ENCODE measurements around the gene SSBP1. TPM values are rescaled to one million over a fixed set of nuclear protein-coding genes. Genes with fewer than 3 reads are reported as not detected.

Gene SSBP1
- polyA plus RNA-seq, 3 donors: 66.9 to 197 (median 184) TPM

GRCh38 chr7:141752634-141753033 is 14.5 kb downstream of the SSBP1 start:
- H3K4me1 ChIP-seq (ENCODE audit: control insufficient read depth in 1 of 2, insufficient read depth in 2 of 2, low read length in 2 of 2): no peaks in the 10 kb centered on the region
- H3K36me3 ChIP-seq (replicated peaks in 1 of 2; ENCODE audit: control insufficient read depth in 1 of 2, insufficient read depth in 2 of 2, low read length in 2 of 2): peaks cover 66 to 93% of the 10 kb centered on the region in 2 donors
- no peak overlapping the region for H3K27ac Mint-ChIP-seq
- H3K27me3 ChIP-seq (ENCODE audit: control insufficient read depth in 2 of 2, insufficient read depth in 2 of 2, low read length in 2 of 2): no peaks in the 10 kb centered on the region
- H2AFZ ChIP-seq (ENCODE audit: insufficient read depth, low read depth, low read length, poor library complexity, severe bottlenecking): no peak overlapping the region
- H3K4me3 Mint-ChIP-seq: no peak overlapping the region
- intact Hi-C loops (cut with micrococcal nuclease): loop anchor here in 1 of 2 donors (5.0 kb wide), 1 partner anchor 435 kb away; no protein-coding TSS in a partner anchor
- no peak overlapping the region for H3K4me2 ChIP-seq (replicated peaks; ENCODE audit: extremely low read depth, low read length, poor library complexity, severe bottlenecking)
- H4K20me1 ChIP-seq (ENCODE audit: insufficient read depth, low read length): no peaks in the 10 kb centered on the region
- WGBS (ENCODE audit: insufficient coverage): 97% methylated on average over 10 of the region's 13 CpGs
- no peak overlapping the region for H3K9ac ChIP-seq (ENCODE audit: insufficient read depth, low read length, poor library complexity, severe bottlenecking)
- no peaks in the 10 kb centered on the region for H3K27me3 Mint-ChIP-seq (ENCODE audit: low read depth in 3 of 3)
- peak; percentile 37 for TF ChIP-seq CTCF (IDR thresholded peaks at IDR 0.05)
- H3K36me3 Mint-ChIP-seq: peaks cover 76 to 87% of the 10 kb centered on the region in 2 donors
- H3K9me3 Mint-ChIP-seq: peaks cover 19 to 30% (median 25%) of the 10 kb centered on the region in 7 donors
- DNase-seq: no peak
- no peaks in the 10 kb centered on the region for H3K4me1 Mint-ChIP-seq
- no peak overlapping the region for H3K4me3 ChIP-seq (replicated peaks in 1 of 3; ENCODE audit: low read depth in 2 of 3, low read length in 3 of 3)
- no peak overlapping the region for H3K27ac ChIP-seq (ENCODE audit: low read depth in 1 of 2, low read length in 2 of 2)
- no peaks in the 10 kb centered on the region for H3K79me2 ChIP-seq (ENCODE audit: insufficient read depth, low read length)
- peaks cover 17 to 36% of the 10 kb centered on the region in 2 donors for H3K9me3 ChIP-seq (replicated peaks in 1 of 2; ENCODE audit: control insufficient read depth in 1 of 2, insufficient read depth in 1 of 2, low read length in 2 of 2)

DNA sequence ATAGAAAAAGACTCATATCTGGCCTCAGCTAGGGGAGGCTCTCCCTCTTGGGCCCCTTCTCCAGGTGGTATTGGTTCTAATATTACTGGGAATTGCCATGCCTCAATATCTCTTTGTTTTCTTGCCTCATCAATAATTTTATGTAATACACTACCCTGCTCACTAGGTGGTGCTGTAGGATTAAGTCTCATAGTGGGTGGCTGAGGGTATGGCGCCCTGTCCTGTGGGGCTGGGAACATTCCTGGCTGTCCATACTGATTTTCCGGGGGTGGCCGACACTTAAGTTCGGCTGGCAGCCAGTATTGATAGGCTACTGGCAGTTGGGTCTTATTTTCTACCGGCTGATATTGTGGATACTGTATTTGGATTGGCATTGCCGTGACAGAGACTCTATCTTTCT is 16.8 kb downstream of the SSBP1 start:
- Histone ChIP-seq H3K36me3 (replicated peaks in 1 of 2; ENCODE audit: control insufficient read depth in 1 of 2, insufficient read depth in 2 of 2, low read length in 2 of 2) (peaks cover 60 to 90% of the 10 kb centered on the region in 2 donors), H3K27ac (ENCODE audit: low read depth in 1 of 2, low read length in 2 of 2) (no peak overlapping the region), H3K9ac (ENCODE audit: insufficient read depth, low read length, poor library complexity, severe bottlenecking) (no peak overlapping the region), H2AFZ (ENCODE audit: insufficient read depth, low read depth, low read length, poor library complexity, severe bottlenecking) (no peak overlapping the region), H3K27me3 (ENCODE audit: control insufficient read depth in 2 of 2, insufficient read depth in 2 of 2, low read length in 2 of 2) (no peaks in the 10 kb centered on the region), H3K4me2 (replicated peaks; ENCODE audit: extremely low read depth, low read length, poor library complexity, severe bottlenecking) (no peak overlapping the region), H3K9me3 (replicated peaks in 1 of 2; ENCODE audit: control insufficient read depth in 1 of 2, insufficient read depth in 1 of 2, low read length in 2 of 2) (peaks cover 17 to 33% of the 10 kb centered on the region in 2 donors), H4K20me1 (ENCODE audit: insufficient read depth, low read length) (no peaks in the 10 kb centered on the region), H3K4me1 (ENCODE audit: control insufficient read depth in 1 of 2, insufficient read depth in 2 of 2, low read length in 2 of 2) (no peaks in the 10 kb centered on the region), H3K79me2 (ENCODE audit: insufficient read depth, low read length) (no peaks in the 10 kb centered on the region), H3K4me3 (replicated peaks in 1 of 3; ENCODE audit: low read depth in 2 of 3, low read length in 3 of 3) (no peak overlapping the region)
- DNase-seq: peak; percentile 6 to 39 (median 37)
- intact Hi-C loops (cut with micrococcal nuclease): loop anchor here in 1 of 2 donors (5.0 kb wide), 1 partner anchor 432 kb away; no protein-coding TSS in a partner anchor
- TF ChIP-seq CTCF (IDR thresholded peaks at IDR 0.05): peak; percentile 73
- Mint-ChIP-seq H3K4me3 (no peak overlapping the region), H3K4me1 (no peaks in the 10 kb centered on the region), H3K9me3 (peaks cover 19 to 28% (median 25%) of the 10 kb centered on the region in 7 donors), H3K27me3 (ENCODE audit: low read depth in 3 of 3) (no peaks in the 10 kb centered on the region), H3K27ac (peak overlapping the region in 1 of 7 donors; percentile 47), H3K36me3 (peaks cover 81 to 86% of the 10 kb centered on the region in 2 donors)
- WGBS (ENCODE audit: insufficient coverage): no CpG with 5 or more reads among the region's 6 CpGs

Measured in CD14-positive monocyte (primary cell).